Gastroesophageal sphincter (tissue), 3 donors: ENCODE data around the gene ZNF146.

Source experiments
- CTCF ChIP-seq, 4 experiments: fragments of 200-600 bp in 2 of 4; fragments of 450-650 bp in 2 of 4; sonication (generic) in 1 of 4; IDR thresholded peaks; one replicate each; pipeline ENCODE4 v1.5.1; 2017 to 2019; ENCODE audit warnings: antibody characterized with exemption in 4 of 4, mild to moderate bottlenecking in 2 of 4, moderate library complexity in 2 of 4
- EP300 ChIP-seq: sonication (generic); formaldehyde crosslinking; IDR thresholded peaks from one replicate; pipeline ENCODE4 v1.6.1; 2017; ENCODE audit warnings: antibody characterized with exemption, mild to moderate bottlenecking
- POLR2A ChIP-seq, 2 donors: fragments of 450-650 bp; IDR thresholded peaks; one replicate each; pipeline ENCODE4 v1.6.1; 2017; ENCODE audit warnings: antibody characterized with exemption in 2 of 2, mild to moderate bottlenecking in 2 of 2, moderate library complexity in 1 of 2

DNA sequence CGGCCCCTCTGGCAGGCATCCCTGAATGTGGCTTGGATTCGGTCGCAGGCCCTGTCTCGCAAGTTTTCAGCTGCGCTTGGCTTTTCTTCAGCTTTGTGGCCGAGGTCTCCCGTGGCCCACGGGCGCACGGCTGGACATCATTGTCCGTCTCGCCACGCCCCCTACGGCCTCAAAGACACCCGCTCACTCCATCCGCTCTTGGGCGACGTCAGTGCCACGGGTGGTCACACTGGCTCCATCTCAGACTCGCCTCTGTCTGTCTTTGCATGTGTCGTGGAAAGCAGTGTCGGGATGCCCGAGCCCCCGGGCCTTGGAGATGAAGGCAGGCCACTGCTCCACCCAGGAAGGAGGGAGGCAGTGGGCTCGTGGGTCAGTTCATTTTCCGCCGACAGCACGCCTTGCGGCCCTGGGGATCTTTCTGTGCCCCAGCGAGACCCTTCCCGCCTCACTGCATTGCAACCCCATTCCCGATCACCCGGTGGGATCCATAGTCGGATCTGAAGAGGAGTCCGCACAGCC lies 51.0 kb downstream of the ZNF146 start:
- TF ChIP-seq POLR2A (IDR thresholded peaks at IDR 0.05) (no peak), CTCF (IDR thresholded peaks at IDR 0.05) (no peak), EP300 (no peak)
